ENCODE data around the gene DISC1. TPM values are rescaled to one million over a fixed set of nuclear protein-coding genes. Genes with fewer than 3 reads are reported as not detected.

Gene DISC1
- polyA plus RNA-seq, 1 of the 3 experiments (the other 2 are of a cell fraction), result 1.7 TPM

- no peaks in the 10 kb centered on the region for H3K9me2 ChIP-seq
- no peak overlapping the region for H2AFZ ChIP-seq (ENCODE audit: low read depth)
- peaks cover 18 to 20% of the 10 kb centered on the region in 2 experiments; a peak in 3 of 4 replicates for H3K4me1 ChIP-seq (ENCODE audit: control insufficient read depth in 1 of 2, insufficient read depth in 2 of 2, low read depth in 1 of 2, low read length in 1 of 2)
- H4K20me1 ChIP-seq (ENCODE audit: insufficient read depth), result no peaks in the 10 kb centered on the region
- no peak overlapping the region for H3K9ac ChIP-seq
- no peaks in the 10 kb centered on the region for H3K79me2 ChIP-seq (ENCODE audit: insufficient read depth)
- POLR2A ChIA-PET, result no interaction called here
- no peak overlapping the region for H3K27ac ChIP-seq (ENCODE audit: low read depth in 2 of 2, low read length in 1 of 2)
- TF ChIP-seq RFX5 (IDR thresholded peaks at IDR 0.05; ENCODE audit: low read length), result no peak
- TF ChIP-seq NFIC (IDR thresholded peaks at IDR 0.05; ENCODE audit: borderline replicate concordance), result no peak
- TF ChIP-seq JUND (IDR thresholded peaks at IDR 0.05), result no peak
- no peaks in the 10 kb centered on the region for H3K27me3 ChIP-seq (ENCODE audit: insufficient read depth)
- no peak overlapping the region for H3K4me2 ChIP-seq
- H3K9me3 ChIP-seq, result no peaks in the 10 kb centered on the region
- 91% methylated on average over 2 of the region's 2 CpGs for WGBS (ENCODE audit: low lambda C conversion rate)
- no peak for DNase-seq
- no peaks in the 10 kb centered on the region for H3K36me3 ChIP-seq (replicated peaks in 1 of 2; ENCODE audit: control insufficient read depth in 1 of 2, insufficient read depth in 2 of 2, low read length in 1 of 2)
- H3F3A ChIP-seq (replicated peaks; ENCODE audit: insufficient read depth), result peaks cover 38% of the 10 kb centered on the region
- H3K4me3 ChIP-seq (ENCODE audit: low read depth in 2 of 2, low read length in 1 of 2), result no peak overlapping the region
- CTCF ChIA-PET, result interaction anchor here (0.8 to 2.6 kb wide), 3 partner anchors 73 to 758 kb away, joined by 3 to 5 read pairs (median 3); no protein-coding TSS in a partner anchor
These were observed 242.8 kb downstream of the DISC1 start for GRCh38 chr1:231869364-231869763.

GRCh38 chr1:231871471-231871870 is 244.9 kb downstream of the DISC1 start:
- DNase-seq, result no peak
- Histone ChIP-seq H4K20me1 (ENCODE audit: insufficient read depth) (no peaks in the 10 kb centered on the region), H2AFZ (ENCODE audit: low read depth) (no peak overlapping the region), H3K79me2 (ENCODE audit: insufficient read depth) (no peaks in the 10 kb centered on the region), H3K9ac (no peak overlapping the region), H3K27me3 (ENCODE audit: insufficient read depth) (no peaks in the 10 kb centered on the region), H3K27ac (ENCODE audit: low read depth in 2 of 2, low read length in 1 of 2) (peak overlapping the region in 1 of 2 experiments; percentile 80; a peak in 3 of 4 replicates), H3K9me3 (no peaks in the 10 kb centered on the region), H3K4me2 (peak overlapping the region; percentile 65; the same call in 1 of the 2 replicates), H3K4me3 (ENCODE audit: low read depth in 2 of 2, low read length in 1 of 2) (no peak overlapping the region), H3K36me3 (replicated peaks in 1 of 2; ENCODE audit: control insufficient read depth in 1 of 2, insufficient read depth in 2 of 2, low read length in 1 of 2) (no peaks in the 10 kb centered on the region), H3K4me1 (ENCODE audit: control insufficient read depth in 1 of 2, insufficient read depth in 2 of 2, low read depth in 1 of 2, low read length in 1 of 2) (peaks cover 15 to 18% of the 10 kb centered on the region in 2 experiments; a peak in 3 of 4 replicates), H3K9me2 (no peaks in the 10 kb centered on the region), H3F3A (replicated peaks; ENCODE audit: insufficient read depth) (peaks cover 34% of the 10 kb centered on the region)
- ChIA-PET POLR2A (no interaction called here), CTCF (no interaction called here)
- TF ChIP-seq GABPA (IDR thresholded peaks at IDR 0.05; ENCODE audit: low read depth) (no peak), IRF3 (IDR thresholded peaks at IDR 0.05; ENCODE audit: low read depth, low read length) (no peak), PBX3 (IDR thresholded peaks at IDR 0.05) (no peak), CTCF (IDR thresholded peaks at IDR 0.05) (no peak), FOSL2 (IDR thresholded peaks at IDR 0.05; ENCODE audit: borderline replicate concordance, low read depth) (no peak), RCOR1 (IDR thresholded peaks at IDR 0.05; ENCODE audit: low read length) (no peak), NFIC (IDR thresholded peaks at IDR 0.05; ENCODE audit: borderline replicate concordance) (no peak), EP300 (IDR thresholded peaks at IDR 0.05; ENCODE audit: borderline replicate concordance in 1 of 2, low read depth in 1 of 2, low read length in 1 of 2) (no peak), FOXJ3 (CRISPR knock-in tag; IDR thresholded peaks at IDR 0.05) (no peak)
- 98% methylated on average over 6 of the region's 6 CpGs for WGBS (ENCODE audit: low lambda C conversion rate)

Measured in SK-N-SH (cell line).